Measurements from ENCODE around the gene COPS6.

Gene COPS6

DNA sequence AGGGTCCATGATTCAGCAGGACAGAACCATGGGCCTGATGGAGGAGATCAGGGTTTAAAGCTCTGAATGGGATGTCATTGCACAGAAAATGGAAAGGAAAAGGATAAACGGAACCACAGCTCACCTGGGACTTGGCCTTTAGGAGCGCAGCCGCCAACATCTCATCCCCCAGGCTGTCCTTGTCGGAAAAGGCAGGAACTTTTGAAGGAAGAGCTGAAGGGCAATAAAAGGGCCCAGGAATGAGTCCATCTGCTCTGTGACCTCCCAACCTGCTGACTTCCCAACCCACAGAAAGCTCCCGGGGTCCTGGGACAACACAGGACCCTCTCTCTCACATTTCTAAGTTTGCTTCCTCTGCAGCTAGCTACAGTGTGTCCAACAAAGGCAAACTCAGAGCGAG is 13.4 kb upstream of the COPS6 start:
- DNase-seq: no peak
- Histone ChIP-seq H3K27ac (ENCODE audit: insufficient read depth in 1 of 2, low read depth in 1 of 2, low read length in 2 of 2, poor library complexity in 1 of 2, severe bottlenecking in 2 of 2) (no peak overlapping the region), H3K27me3 (replicated peaks in 2 of 5; ENCODE audit: control insufficient read depth in 4 of 5, insufficient read depth in 5 of 5, low read length in 4 of 5) (no peaks in the 10 kb centered on the region), H3K4me1 (ENCODE audit: control extremely low read depth in 1 of 4, control insufficient read depth in 4 of 4, insufficient read depth in 4 of 4, low read length in 3 of 4) (peaks cover 8 to 11% (median 10%) of the 10 kb centered on the region in 4 experiments), H3K9me3 (ENCODE audit: control extremely low read depth in 1 of 5, control insufficient read depth in 4 of 5, insufficient read depth in 2 of 5, low read depth in 1 of 5, low read length in 4 of 5) (peaks cover 11 to 45% (median 32%) of the 10 kb centered on the region in 5 experiments), H3K36me3 (ENCODE audit: control insufficient read depth in 4 of 4, insufficient read depth in 4 of 4, low read length in 3 of 4) (peaks cover 63 to 86% (median 80%) of the 10 kb centered on the region in 4 experiments), H3K4me3 (ENCODE audit: control insufficient read depth in 1 of 7, extremely low read depth in 1 of 7, insufficient read depth in 4 of 7, low read depth in 2 of 7, low read length in 6 of 7) (no peak overlapping the region)
- ChIA-PET CTCF (interaction anchor here (0.6 to 2.8 kb wide), 5 partner anchors 11 to 83 kb away, joined by 3 to 8 read pairs (median 3); no protein-coding TSS in a partner anchor), POLR2A (interaction anchor here (0.6 to 0.7 kb wide), 2 partner anchors 20 to 22 kb away, joined by 3 to 4 read pairs; no protein-coding TSS in a partner anchor)
- WGBS (ENCODE audit: insufficient coverage): 100% methylated on average over 6 of the region's 6 CpGs

DNA sequence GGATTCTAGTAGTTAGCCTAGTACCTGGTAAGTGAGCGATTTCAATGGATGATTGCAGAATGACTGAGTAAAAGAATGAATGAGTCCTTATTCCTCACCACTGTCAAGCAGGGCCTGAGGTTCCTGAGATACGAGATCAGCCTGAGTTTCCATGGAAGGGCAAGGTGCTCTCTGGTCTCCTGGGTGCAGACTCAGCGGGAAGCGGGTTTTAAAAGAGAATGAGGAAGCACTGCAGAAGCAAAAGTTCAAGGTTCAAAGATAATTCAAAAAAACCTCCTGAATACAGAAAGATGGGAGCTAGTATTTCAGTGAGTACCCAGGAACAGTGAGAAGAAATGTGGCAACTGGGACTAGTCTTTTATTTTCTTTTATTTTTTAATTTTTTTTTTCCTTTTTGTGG is 11.6 kb upstream of the COPS6 start:
- ChIA-PET POLR2A (no interaction called here), CTCF (interaction anchor here (0.7 to 0.8 kb wide), 2 partner anchors 14 to 311 kb away, joined by 3 read pairs; no protein-coding TSS in a partner anchor)
- DNase-seq: no peak
- Histone ChIP-seq H3K4me1 (ENCODE audit: control extremely low read depth in 1 of 4, control insufficient read depth in 4 of 4, insufficient read depth in 4 of 4, low read length in 3 of 4) (peaks cover 8 to 20% (median 17%) of the 10 kb centered on the region in 4 experiments), H3K27me3 (replicated peaks in 2 of 5; ENCODE audit: control insufficient read depth in 4 of 5, insufficient read depth in 5 of 5, low read length in 4 of 5) (no peaks in the 10 kb centered on the region), H3K4me3 (ENCODE audit: control insufficient read depth in 1 of 7, extremely low read depth in 1 of 7, insufficient read depth in 4 of 7, low read depth in 2 of 7, low read length in 6 of 7) (no peak overlapping the region), H3K27ac (ENCODE audit: insufficient read depth in 1 of 2, low read depth in 1 of 2, low read length in 2 of 2, poor library complexity in 1 of 2, severe bottlenecking in 2 of 2) (no peak overlapping the region), H3K36me3 (ENCODE audit: control insufficient read depth in 4 of 4, insufficient read depth in 4 of 4, low read length in 3 of 4) (peaks cover 45 to 68% (median 62%) of the 10 kb centered on the region in 4 experiments), H3K9me3 (ENCODE audit: control extremely low read depth in 1 of 5, control insufficient read depth in 4 of 5, insufficient read depth in 2 of 5, low read depth in 1 of 5, low read length in 4 of 5) (peaks cover 0 to 27% (median 15%) of the 10 kb centered on the region in 5 experiments)
- 100% methylated on average over 1 of the region's 4 CpGs for WGBS (ENCODE audit: insufficient coverage)

DNA sequence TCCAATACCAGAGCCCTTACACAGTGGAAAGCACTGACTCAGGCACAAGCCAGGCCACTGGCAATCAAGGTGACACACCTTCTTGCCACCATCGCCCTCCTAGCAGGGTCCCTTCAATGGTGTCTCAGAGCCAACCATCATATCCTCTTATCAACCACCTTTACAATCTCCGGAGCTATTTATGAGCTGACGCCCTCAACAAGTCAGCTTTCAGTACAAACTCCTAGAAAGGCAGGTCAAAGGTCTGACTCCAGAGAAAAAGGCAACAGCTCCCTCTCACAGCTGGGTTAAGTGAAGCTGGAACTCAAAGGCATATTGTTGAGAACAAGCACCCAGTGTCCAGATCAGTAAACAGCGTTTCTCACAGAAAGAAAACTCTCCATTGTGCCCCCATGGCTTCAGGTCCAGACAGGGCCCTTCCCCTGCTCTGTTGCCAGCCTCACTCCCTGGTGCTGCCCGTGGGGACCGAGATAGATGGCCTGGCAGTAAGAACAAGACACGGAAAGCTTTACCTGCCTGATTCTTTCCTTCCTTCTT is 9.7 kb upstream of the COPS6 start:
- WGBS (ENCODE audit: insufficient coverage): 92% methylated on average over 5 of the region's 7 CpGs
- H3K4me3 ChIP-seq (ENCODE audit: control insufficient read depth in 1 of 7, extremely low read depth in 1 of 7, insufficient read depth in 4 of 7, low read depth in 2 of 7, low read length in 6 of 7): no peak overlapping the region
- CTCF ChIA-PET: interaction anchor here (1.1 kb wide), 1 partner anchor 9 kb away, joined by 6 read pairs; no protein-coding TSS in a partner anchor

DNA sequence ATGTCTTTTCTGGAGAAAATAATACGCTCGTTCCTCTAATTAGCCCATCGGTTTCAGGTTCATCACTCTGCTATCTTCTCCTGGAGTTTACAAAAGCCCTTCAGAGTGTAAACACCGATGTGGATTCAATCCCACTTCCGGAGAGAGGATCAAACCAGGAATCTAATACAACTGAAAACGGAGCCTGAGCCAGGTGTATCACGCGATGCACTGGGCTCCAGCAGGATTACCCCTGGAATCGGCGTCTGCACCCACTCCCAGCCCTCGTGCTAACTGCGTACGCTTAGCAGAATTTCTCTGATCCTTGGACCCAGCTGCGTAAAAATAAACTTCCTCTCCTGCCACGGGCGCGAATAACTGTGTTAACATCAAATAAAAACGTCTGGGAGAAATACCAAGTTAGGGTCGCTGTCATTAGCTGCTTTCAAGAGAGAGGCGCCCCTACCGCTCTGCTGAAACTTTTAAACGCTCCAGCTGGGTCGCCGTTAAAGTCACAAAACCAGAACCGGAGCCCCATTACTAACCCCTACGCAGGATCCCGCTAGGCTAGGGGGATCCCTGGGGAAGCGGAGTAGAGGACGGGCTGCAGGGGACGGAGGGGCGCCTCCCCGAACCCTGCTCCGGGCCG is 7.7 kb upstream of the COPS6 start:
- Histone ChIP-seq H3K9me3 (ENCODE audit: control extremely low read depth in 1 of 5, control insufficient read depth in 4 of 5, insufficient read depth in 2 of 5, low read depth in 1 of 5, low read length in 4 of 5) (no peaks in the 10 kb centered on the region), H3K27me3 (replicated peaks in 2 of 5; ENCODE audit: control insufficient read depth in 4 of 5, insufficient read depth in 5 of 5, low read length in 4 of 5) (no peaks in the 10 kb centered on the region), H3K36me3 (ENCODE audit: control insufficient read depth in 4 of 4, insufficient read depth in 4 of 4, low read length in 3 of 4) (peaks cover 20 to 30% (median 24%) of the 10 kb centered on the region in 4 experiments), H3K4me1 (ENCODE audit: control extremely low read depth in 1 of 4, control insufficient read depth in 4 of 4, insufficient read depth in 4 of 4, low read length in 3 of 4) (peaks cover 11 to 30% (median 26%) of the 10 kb centered on the region in 4 experiments), H3K4me3 (ENCODE audit: control insufficient read depth in 1 of 7, extremely low read depth in 1 of 7, insufficient read depth in 4 of 7, low read depth in 2 of 7, low read length in 6 of 7) (peak overlapping the region; percentile 86 to 99 (median 94)), H3K27ac (ENCODE audit: insufficient read depth in 1 of 2, low read depth in 1 of 2, low read length in 2 of 2, poor library complexity in 1 of 2, severe bottlenecking in 2 of 2) (peak overlapping the region; percentile 87 to 90)
- WGBS (ENCODE audit: insufficient coverage): under 1% methylated on average over 32 of the region's 34 CpGs
- ChIA-PET POLR2A (interaction anchor here (0.6 to 1.0 kb wide), 4 partner anchors 8 to 51 kb away, joined by 3 to 6 read pairs (median 4); partner anchors contain the start of gene ZSCAN21), CTCF (interaction anchor here (0.6 to 1.4 kb wide), 5 partner anchors 10 to 32 kb away, joined by 3 to 15 read pairs (median 3); partner anchors contain the start of gene ZSCAN21)
- DNase-seq: peak in 1 of 3 donors; percentile 39

More for the DNA sequence above, 9.7 kb upstream of the COPS6 start:
- DNase-seq: no peak
- POLR2A ChIA-PET: interaction anchor here (0.5 kb wide), 1 partner anchor 50 kb away, joined by 3 read pairs; no protein-coding TSS in a partner anchor
- peaks cover 35 to 49% (median 43%) of the 10 kb centered on the region in 4 experiments for H3K36me3 ChIP-seq (ENCODE audit: control insufficient read depth in 4 of 4, insufficient read depth in 4 of 4, low read length in 3 of 4)
- no peaks in the 10 kb centered on the region for H3K27me3 ChIP-seq (replicated peaks in 2 of 5; ENCODE audit: control insufficient read depth in 4 of 5, insufficient read depth in 5 of 5, low read length in 4 of 5)
- H3K9me3 ChIP-seq (ENCODE audit: control extremely low read depth in 1 of 5, control insufficient read depth in 4 of 5, insufficient read depth in 2 of 5, low read depth in 1 of 5, low read length in 4 of 5): peaks cover 0 to 10% (median 0%) of the 10 kb centered on the region in 5 experiments
- peak overlapping the region in 1 of 2 experiments; percentile 30 for H3K27ac ChIP-seq (ENCODE audit: insufficient read depth in 1 of 2, low read depth in 1 of 2, low read length in 2 of 2, poor library complexity in 1 of 2, severe bottlenecking in 2 of 2)
- peaks cover 11 to 30% (median 26%) of the 10 kb centered on the region in 4 experiments for H3K4me1 ChIP-seq (ENCODE audit: control extremely low read depth in 1 of 4, control insufficient read depth in 4 of 4, insufficient read depth in 4 of 4, low read length in 3 of 4)

DNA sequence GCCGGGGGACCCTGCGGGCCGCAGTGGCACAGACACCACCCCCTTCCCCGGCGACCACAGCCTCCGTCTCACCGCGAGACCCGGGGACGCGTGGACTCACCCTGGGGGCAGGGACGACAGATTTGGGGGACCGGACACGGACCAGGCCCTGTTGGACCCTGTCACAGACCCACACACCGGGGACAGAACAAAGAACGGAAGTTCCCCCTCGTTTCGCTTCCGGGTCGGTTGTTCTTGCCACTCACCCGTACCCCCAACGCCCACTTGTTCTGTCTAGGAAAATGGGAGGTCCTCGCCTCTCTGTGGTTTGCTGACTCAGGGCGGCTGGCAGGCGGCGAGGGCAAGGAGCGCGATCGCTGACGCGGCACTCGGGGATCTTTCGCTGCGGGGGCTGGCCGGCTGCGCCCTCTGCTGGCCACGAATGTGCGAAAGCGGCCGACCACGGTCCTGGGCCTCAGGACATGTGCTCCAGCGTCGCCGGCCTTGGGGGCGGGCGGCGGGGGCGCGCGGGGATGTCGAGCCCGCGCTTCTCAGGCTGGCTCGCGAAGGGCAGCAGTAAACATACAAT is 7.2 kb upstream of the COPS6 start, which contains the start of gene ZNF3:
ZNF3 (minus strand) TSS at position 189 of the 568 bp plus-strand sequence. CDS start 4,366 bp downstream, outside the sequence.
- H3K27ac ChIP-seq (ENCODE audit: insufficient read depth in 1 of 2, low read depth in 1 of 2, low read length in 2 of 2, poor library complexity in 1 of 2, severe bottlenecking in 2 of 2): peak within 1 kb of the TSS; percentile 87 to 90
- H3K9me3 ChIP-seq (ENCODE audit: control extremely low read depth in 1 of 5, control insufficient read depth in 4 of 5, insufficient read depth in 2 of 5, low read depth in 1 of 5, low read length in 4 of 5): no peaks in the 10 kb centered on the region
- CTCF ChIA-PET: interaction anchor here (0.6 to 1.4 kb wide), 7 partner anchors 10 to 170 kb away, joined by 3 to 15 read pairs (median 3); partner anchors contain the start of gene ZSCAN21
- peak within 1 kb of the TSS; percentile 86 to 99 (median 94) for H3K4me3 ChIP-seq (ENCODE audit: control insufficient read depth in 1 of 7, extremely low read depth in 1 of 7, insufficient read depth in 4 of 7, low read depth in 2 of 7, low read length in 6 of 7)
- H3K36me3 ChIP-seq (ENCODE audit: control insufficient read depth in 4 of 4, insufficient read depth in 4 of 4, low read length in 3 of 4): peaks cover 15 to 26% (median 20%) of the 10 kb centered on the region in 4 experiments
- DNase-seq: peak; percentile 99 to 100 (median 100)
- POLR2A ChIA-PET: interaction anchor here (0.5 to 1.4 kb wide), 8 partner anchors 9 to 1202 kb away, joined by 3 to 13 read pairs (median 4); partner anchors contain the start of genes AP4M1 and MCM7
- no peaks in the 10 kb centered on the region for H3K27me3 ChIP-seq (replicated peaks in 2 of 5; ENCODE audit: control insufficient read depth in 4 of 5, insufficient read depth in 5 of 5, low read length in 4 of 5)
- peaks cover 11 to 30% (median 26%) of the 10 kb centered on the region in 4 experiments for H3K4me1 ChIP-seq (ENCODE audit: control extremely low read depth in 1 of 4, control insufficient read depth in 4 of 4, insufficient read depth in 4 of 4, low read length in 3 of 4)
- under 1% methylated on average over 37 of the region's 55 CpGs for WGBS (ENCODE audit: insufficient coverage)

DNA sequence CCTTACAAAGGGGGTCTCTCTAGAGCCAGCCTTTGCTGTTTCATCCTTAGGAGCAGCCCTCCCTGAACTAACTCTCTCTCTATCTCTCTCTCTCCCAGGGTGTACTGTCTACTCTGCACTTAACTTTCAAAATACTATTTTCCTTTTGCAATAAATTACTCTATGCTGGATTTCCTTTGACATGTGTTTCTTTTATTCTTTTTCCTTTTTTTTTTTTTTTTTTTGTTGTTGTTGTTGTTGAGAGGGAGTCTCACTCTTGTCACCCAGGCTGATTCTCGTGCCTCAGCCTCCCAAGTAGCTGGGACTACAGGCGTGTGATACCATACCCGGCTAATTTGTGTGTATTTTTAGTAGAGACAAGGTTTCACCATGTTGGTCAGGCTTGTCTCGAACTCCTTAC is 5.8 kb upstream of the COPS6 start:
- Histone ChIP-seq H3K27ac (ENCODE audit: insufficient read depth in 1 of 2, low read depth in 1 of 2, low read length in 2 of 2, poor library complexity in 1 of 2, severe bottlenecking in 2 of 2) (peak overlapping the region in 1 of 2 experiments; percentile 76), H3K4me3 (ENCODE audit: control insufficient read depth in 1 of 7, extremely low read depth in 1 of 7, insufficient read depth in 4 of 7, low read depth in 2 of 7, low read length in 6 of 7) (peak overlapping the region in 5 of 7 experiments; percentile 44 to 99 (median 98)), H3K9me3 (ENCODE audit: control extremely low read depth in 1 of 5, control insufficient read depth in 4 of 5, insufficient read depth in 2 of 5, low read depth in 1 of 5, low read length in 4 of 5) (no peaks in the 10 kb centered on the region), H3K4me1 (ENCODE audit: control extremely low read depth in 1 of 4, control insufficient read depth in 4 of 4, insufficient read depth in 4 of 4, low read length in 3 of 4) (peaks cover 11 to 31% (median 27%) of the 10 kb centered on the region in 4 experiments), H3K36me3 (ENCODE audit: control insufficient read depth in 4 of 4, insufficient read depth in 4 of 4, low read length in 3 of 4) (peaks cover 10 to 16% (median 13%) of the 10 kb centered on the region in 4 experiments), H3K27me3 (replicated peaks in 2 of 5; ENCODE audit: control insufficient read depth in 4 of 5, insufficient read depth in 5 of 5, low read length in 4 of 5) (no peaks in the 10 kb centered on the region)
- ChIA-PET POLR2A (interaction anchor here (0.6 to 1.4 kb wide), 6 partner anchors 9 to 48 kb away, joined by 4 to 13 read pairs (median 6); partner anchors contain the start of genes AP4M1 and MCM7), CTCF (interaction anchor here (0.9 to 1.3 kb wide), 5 partner anchors 8 to 676 kb away, joined by 3 to 5 read pairs (median 4); no protein-coding TSS in a partner anchor)
- DNase-seq: no peak
- 83% methylated on average over 1 of the region's 4 CpGs for WGBS (ENCODE audit: insufficient coverage)
